C4-2B (cell line): ENCODE measurements around the gene RAB8B.
"Not testable (repeated sequence)": the region's sequence is repeated elsewhere in the genome, so short reads cannot be mapped to it uniquely, and the experiment has no call there.

Experiments
- H3K27ac ChIP-seq: fragments of 450-650 bp; 2 replicates; pipeline ENCODE4 v1.5.1; 2017
- CTCF ChIP-seq: fragments of 450-650 bp; conservative IDR thresholded peaks from 2 replicates; pipeline ENCODE4 v1.5.1; 2017; ENCODE audit warnings: mild to moderate bottlenecking
- ZFX ChIP-seq: fragments of 450-650 bp; IDR thresholded peaks from 2 replicates; pipeline ENCODE4 v1.6.1; 2017

RAB8B gene

GRCh38 chr15:63233667-63234423 is 44.4 kb downstream of the RAB8B start:
- TF ChIP-seq CTCF (no peak), ZFX (no peak)
- no peak overlapping the region for H3K27ac ChIP-seq

- TF ChIP-seq ZFX = no peak
- no peak for TF ChIP-seq CTCF
- peak overlapping the region; percentile 17 for H3K27ac ChIP-seq
Observed at GRCh38 chr15:63234451-63234870, 45.1 kb downstream of the RAB8B start.

- H3K27ac ChIP-seq = no peak overlapping the region
Observed at GRCh38 chr15:63236272-63236671, 46.9 kb downstream of the RAB8B start.

GRCh38 chr15:63237086-63237485 is 47.7 kb downstream of the RAB8B start:
- H3K27ac ChIP-seq = not testable (repeated sequence)

More at GRCh38 chr15:63236272-63236671, 46.9 kb downstream of the RAB8B start:
- TF ChIP-seq ZFX (no peak), CTCF (no peak)

- TF ChIP-seq ZFX = no peak
- TF ChIP-seq CTCF = no peak
- no peak overlapping the region for H3K27ac ChIP-seq
Observed at GRCh38 chr15:63238171-63238570, 48.8 kb downstream of the RAB8B start.

GRCh38 chr15:63238796-63239195 is 49.4 kb downstream of the RAB8B start:
- TF ChIP-seq ZFX (no peak), CTCF (no peak)
- no peak overlapping the region for H3K27ac ChIP-seq

GRCh38 chr15:63240109-63240508 is 50.7 kb downstream of the RAB8B start:
- TF ChIP-seq ZFX (no peak), CTCF (no peak)
- H3K27ac ChIP-seq = no peak overlapping the region

GRCh38 chr15:63241316-63241715 is 51.9 kb downstream of the RAB8B start:
- H3K27ac ChIP-seq = no peak overlapping the region
- TF ChIP-seq ZFX (no peak), CTCF (no peak)
